NCI-H2196 (cell line): Measurements from ENCODE around the gene DBNL.

Source experiments
- DNase-seq: peaks from one replicate; lab custom pipeline; 2025; ENCODE audit not compliant: unreplicated experiment; lab: John Stamatoyannopoulos, UW

DBNL gene

GRCh38 chr7:44076101-44076895, 31.8 kb downstream of the DBNL start:
- DNase-seq, result no peak

- no peak for DNase-seq
Measured at GRCh38 chr7:44077061-44077460, 32.6 kb downstream of the DBNL start.

- no peak for DNase-seq
Measured at GRCh38 chr7:44077681-44078091, 33.2 kb downstream of the DBNL start.

- DNase-seq, result no peak
Measured at GRCh38 chr7:44078521-44078920, 34.0 kb downstream of the DBNL start.

GRCh38 chr7:44079331-44080021, 35.0 kb downstream of the DBNL start:
- DNase-seq, result no peak

GRCh38 chr7:44080118-44080517, 35.6 kb downstream of the DBNL start:
- DNase-seq, result no peak

- no peak for DNase-seq
Measured at GRCh38 chr7:44080686-44081265, 36.3 kb downstream of the DBNL start.

GRCh38 chr7:44081266-44081748, 36.8 kb downstream of the DBNL start:
- no peak for DNase-seq

GRCh38 chr7:44082541-44083207, 38.2 kb downstream of the DBNL start:
- peak; percentile 97 for DNase-seq

GRCh38 chr7:44083796-44084195, 39.3 kb downstream of the DBNL start:
- DNase-seq, result no peak

- no peak for DNase-seq
Measured at GRCh38 chr7:44084701-44085100, 40.2 kb downstream of the DBNL start.

- DNase-seq, result no peak
Measured at GRCh38 chr7:44085546-44085945, 41.0 kb downstream of the DBNL start.

GRCh38 chr7:44086627-44087026, 42.1 kb downstream of the DBNL start:
- DNase-seq, result no peak

- no peak for DNase-seq
Measured at GRCh38 chr7:44087911-44088838, 43.7 kb downstream of the DBNL start.

GRCh38 chr7:44093102-44093641, 48.7 kb downstream of the DBNL start:
- no peak for DNase-seq

- no peak for DNase-seq
Measured at GRCh38 chr7:44094365-44094764, 49.9 kb downstream of the DBNL start.

GRCh38 chr7:44094883-44095592, 50.5 kb downstream of the DBNL start:
- no peak for DNase-seq

GRCh38 chr7:44095781-44096180, 51.3 kb downstream of the DBNL start:
- DNase-seq, result no peak

- DNase-seq, result no peak
Measured at GRCh38 chr7:44096326-44096881, 51.9 kb downstream of the DBNL start.
